K562 (cell line): ENCODE measurements around the gene PRKRIP1. TPM values are rescaled to one million over a fixed set of nuclear protein-coding genes. Genes with fewer than 3 reads are reported as not detected.

Source experiments
- ATAC-seq: fragments of 200-7000 bp; cut with Tn5 transposase; 3 replicates; pipeline ENCODE4 v1.9.1; 2020; ENCODE audit warnings: moderate library complexity
- BruUV-seq: library from RNA; stranded (reverse); fragments of 400-500 nt; replicated peaks from 2 replicates; lab custom pipeline; 2021; lab: Mats Ljungman, UMichigan
- CTCF ChIA-PET: fragments of 300-600 bp; formaldehyde crosslinking; extraction: SDS; loops from one replicate; lab custom pipeline; 2021; ENCODE audit warnings: low intra/inter-chr PET ratio; lab: Yijun Ruan, JAX
- POLR2A ChIA-PET: fragments of 300-600, 350-650 bp; sonication (Branson Sonifier 250); formaldehyde crosslinking; extraction: SDS; loops from one replicate; lab custom pipeline; 2021; ENCODE audit warnings: antibody characterized with exemption, inconsistent platforms; lab: Yijun Ruan, JAX
- DNase-seq, 4 experiments: peaks; one replicate each; pipeline versions ENCODE4 v3.0.0 to v3.0.0-alpha.2; 2011 to 2018; ENCODE audit warnings: low spot score in 3 of 4, mixed read lengths in 3 of 4; ENCODE audit errors: extremely low read depth in 1 of 4
- FAIRE-seq: peaks from 2 replicates; lab custom pipeline; 2011; peaks lifted over from hg19 to GRCh38; lab: Jason Lieb, UNC
- H2AFZ ChIP-seq: 2 replicates; pipeline ENCODE4 v1.6.0; 2011; ENCODE audit warnings: low read depth, low read length, control low read depth, inconsistent platforms
- H3K27ac ChIP-seq: fragments of 200-600 bp; 3 replicates; pipeline ENCODE4 v1.8.0; 2011; ENCODE audit warnings: low read depth, mild to moderate bottlenecking, control low read depth, inconsistent platforms, low read length, moderate library complexity, mixed read lengths; ENCODE audit errors: extremely low read depth
- H3K27me3 ChIP-seq, 2 experiments: fragments of 300-600 bp in 1 of 2; 2 replicates in 1 of 2; 3 replicates in 1 of 2; pipeline versions ENCODE4 v1.6.0 to v1.8.0; 2011; ENCODE audit warnings: inconsistent platforms in 2 of 2, low read length in 2 of 2, mild to moderate bottlenecking in 1 of 2, mixed read lengths in 1 of 2, moderate library complexity in 1 of 2; ENCODE audit not compliant: control insufficient read depth in 2 of 2, insufficient read depth in 2 of 2
- H3K36me3 ChIP-seq: fragments of 300-600 bp; 3 replicates; pipeline ENCODE4 v1.8.0; 2011; ENCODE audit warnings: mild to moderate bottlenecking, low read length, inconsistent platforms; ENCODE audit not compliant: control insufficient read depth, insufficient read depth
- H3K4me1 ChIP-seq, 2 experiments: fragments of 200-600 bp in 1 of 2; replicated peaks in 1 of 2; 2 replicates in 1 of 2; 3 replicates in 1 of 2; pipeline versions ENCODE4 v1.5.1 to v1.8.0; 2011; ENCODE audit warnings: inconsistent platforms in 2 of 2, low read length in 2 of 2, mild to moderate bottlenecking in 1 of 2, mixed read lengths in 1 of 2, moderate library complexity in 1 of 2; ENCODE audit not compliant: control insufficient read depth in 2 of 2, insufficient read depth in 2 of 2
- H3K4me2 ChIP-seq: 2 replicates; pipeline ENCODE4 v1.6.1; 2011; ENCODE audit warnings: low read length, control low read depth, inconsistent platforms, mixed read lengths; ENCODE audit not compliant: insufficient read depth
- H3K4me3 ChIP-seq: fragments of 200-600 bp; sonication (generic), shearing (Covaris generic); 2 replicates; pipeline ENCODE4 v1.5.1; 2016; ENCODE audit warnings: control low read depth, inconsistent platforms
- H3K79me2 ChIP-seq: fragments of 200-600 bp; 3 replicates; pipeline ENCODE4 v1.8.0; 2011; ENCODE audit warnings: low read length, inconsistent platforms; ENCODE audit not compliant: control insufficient read depth, insufficient read depth
- H3K9ac ChIP-seq, 2 experiments: 2 replicates each; pipeline versions ENCODE4 v1.6.0 to v1.6.1; 2011; ENCODE audit warnings: low read depth in 2 of 2, low read length in 2 of 2, control low read depth in 1 of 2, inconsistent platforms in 1 of 2, mild to moderate bottlenecking in 1 of 2, mixed read lengths in 1 of 2; ENCODE audit not compliant: insufficient read depth in 1 of 2
- H3K9me1 ChIP-seq: one replicate; pipeline ENCODE4 v1.6.0; 2011; ENCODE audit warnings: inconsistent platforms, mild to moderate bottlenecking, low read length, moderate library complexity; ENCODE audit not compliant: control insufficient read depth, insufficient read depth
- H3K9me3 ChIP-seq: replicated peaks from 2 replicates; pipeline ENCODE4 v1.5.1; 2011; ENCODE audit warnings: low read depth, low read length, inconsistent platforms; ENCODE audit not compliant: control insufficient read depth, insufficient read depth
- H4K20me1 ChIP-seq: replicated peaks from 2 replicates; pipeline ENCODE4 v1.6.1; 2011; ENCODE audit warnings: low read length, inconsistent platforms, mixed read lengths; ENCODE audit not compliant: control insufficient read depth, insufficient read depth
- DPF2 ChIP-seq: fragments of 450-650 bp; IDR thresholded peaks from 2 replicates; pipeline ENCODE4 v1.6.1; 2016
- MECOM ChIP-seq: fragments of 250-450 bp; sonication (Bioruptor Pico); IDR thresholded peaks from 2 replicates; pipeline ENCODE4 v1.8.0; 2022; ENCODE audit warnings: inconsistent platforms
- MLLT1 ChIP-seq, 2 experiments: fragments of 450-650 bp; IDR thresholded peaks; 2 replicates each; pipeline ENCODE4 v1.6.1; 2016
- PCBP1 ChIP-seq: fragments of 200-400 bp; formaldehyde crosslinking; IDR thresholded peaks from 2 replicates; pipeline ENCODE4 v1.6.1; 2018; ENCODE audit warnings: mild to moderate bottlenecking, low read depth, low read length; ENCODE audit not compliant: poor library complexity, severe bottlenecking
- ZNF121 ChIP-seq: sonication (generic); formaldehyde crosslinking; conservative IDR thresholded peaks from 2 replicates; pipeline ENCODE4 v1.8.0; 2022; ENCODE audit warnings: missing genetic modification reagents
- ZNF449 ChIP-seq: fragments of 250-450 bp; sonication (Bioruptor Pico); IDR thresholded peaks from 2 replicates; pipeline ENCODE4 v1.8.0; 2022; ENCODE audit warnings: moderate library complexity, mild to moderate bottlenecking, inconsistent platforms
- ZNF507 ChIP-seq: conservative IDR thresholded peaks from 2 replicates; pipeline ENCODE4 v1.6.1; 2017; ENCODE audit warnings: missing genetic modification characterization, missing compliant biosample characterization
- ZNF511 ChIP-seq: sonication (generic); formaldehyde crosslinking; IDR thresholded peaks from 2 replicates; pipeline ENCODE4 v1.8.0; 2022; ENCODE audit warnings: mild to moderate bottlenecking, missing genetic modification reagents
- ZNF766 ChIP-seq: fragments of 200-800 bp; sonication (Bioruptor generic); conservative IDR thresholded peaks from 2 replicates; pipeline ENCODE4 v1.6.1; 2016; ENCODE audit warnings: missing genetic modification characterization, missing compliant biosample characterization
- WGBS: fragments of 100-300 bp; shearing (Covaris generic); methylation state at CpG from one replicate; pipeline ENCODE4 v1.1.6; 2016; ENCODE audit warnings: low coverage, mixed read lengths; ENCODE audit not compliant: insufficient coverage; ENCODE audit errors: missing lambda C conversion rate; 5-methylcytosine and 5-hydroxymethylcytosine counted together
- in situ Hi-C: fragments of 300-500 bp; cut with MboI; formaldehyde crosslinking; loops from 4 replicates; pipeline ENCODE4 v1.15.0; 2018; ENCODE audit warnings: inconsistent platforms, mixed read lengths
- intact Hi-C: fragments of 100-400 bp; cut with micrococcal nuclease; formaldehyde crosslinking; loops from 2 replicates; pipeline ENCODE4 v1.14.2; 2022
- polyA plus RNA-seq, 8 experiments: library from polyadenylated mRNA; depleted of rRNA in 4 of 8; stranded (reverse) in 5 of 8; unstranded in 3 of 8; fragments of >200 nt; fragmentation: Nextera tagmentation in 2 of 8; fragmentation: Illumina TruSeq in 1 of 8; extraction: Ambion mirVana in 2 of 8; extraction: Trizol in 1 of 8; gene quantifications; 2 replicates each; pipeline versions ENCODE4 v1.2.1 to v1.2.3, GENCODE V29; 2011 to 2014; ENCODE audit warnings: inconsistent platforms in 1 of 8, missing spikeins in 1 of 8
- total RNA-seq, 7 experiments: library from RNA; depleted of rRNA in 6 of 7; stranded (reverse); fragments of >200 nt in 6 of 7; fragmentation: Illumina TruSeq in 2 of 7; extraction: Trizol in 2 of 7; gene quantifications; 2 replicates each; pipeline versions ENCODE4 v1.2.1 to v1.2.3, GENCODE V29; 2011 to 2021; ENCODE audit warnings: low replicate concordance in 1 of 7

Gene PRKRIP1
- total and polyA plus RNA-seq, 9 of the 15 experiments (the other 6 are each of a cell fraction or from before 2014, with no cell fraction given), result 14.9 to 52.1 (median 19.8) TPM

- DNase-seq (peak in 2 of 4 experiments; percentile 44 to 45), ATAC-seq (peak; percentile 3; the same call in 2 of the 3 replicates), FAIRE-seq (no peak)
- intact Hi-C loops, result no loop called here
- ChIA-PET POLR2A (interaction anchor here (0.6 kb wide), 1 partner anchor 25 kb away, joined by 3 read pairs; no protein-coding TSS in a partner anchor), CTCF (no interaction called here)
- Histone ChIP-seq H3K4me2 (peak overlapping the region; percentile 71; the same call in 1 of the 2 replicates), H3K4me3 (peak overlapping the region; percentile 80), H3K9me1 (no peaks in the 10 kb centered on the region), H3K79me2 (peaks cover 9% of the 10 kb centered on the region), H3K4me1 (peaks cover 18 to 50% of the 10 kb centered on the region in 2 experiments), H2AFZ (peak overlapping the region; percentile 84), H3K9me3 (no peaks in the 10 kb centered on the region), H3K9ac (peak overlapping the region; percentile 55 to 93; a peak in 3 of 4 replicates), H4K20me1 (no peaks in the 10 kb centered on the region), H3K27me3 (no peaks in the 10 kb centered on the region), H3K27ac (peak overlapping the region; percentile 56; the same call in 1 of the 3 replicates), H3K36me3 (peaks cover 8% of the 10 kb centered on the region; the same call in 1 of the 3 replicates)
- TF ChIP-seq ZNF121 (CRISPR knock-in tag) (peak; percentile 67), ZNF511 (0 out of 2 replicates have a peak, but pooled peaks have one; percentile 41), MLLT1 (IDR thresholded peaks at IDR 0.05) (peak in 1 of 2 experiments; percentile 85; a peak in 1 of 4 replicates), PCBP1 (peak; percentile 74), ZNF766 (CRISPR knock-in tag) (0 out of 2 replicates have a peak, but pooled peaks have one; percentile 29), ZNF449 (CRISPR knock-in tag) (no peak), DPF2 (no peak), MECOM (CRISPR knock-in tag) (no peak), ZNF507 (tag) (no peak)
- WGBS, result 58% methylated on average over 24 of the region's 27 CpGs
- in situ Hi-C loops, result no loop called here
- no TSS peak for BruUV-seq
Measured at GRCh38 chr7:102432442-102433218, 36.5 kb downstream of the PRKRIP1 start.
